SK-N-SH treated with all-trans-retinoic acid at 6 μM for 48 hours (cell line): ENCODE measurements around the gene GLIS1.
A peak's percentile ranks its signal among the peaks of the same experiment; 100 is the strongest.

Experiments
- ATAC-seq: fragments of 200-7000 bp; cut with Tn5 transposase; 3 replicates; pipeline ENCODE4 v1.9.1; 2020; ENCODE audit warnings: mild to moderate bottlenecking, moderate library complexity
- ARNTL ChIP-seq: fragments of 450-650 bp; formaldehyde crosslinking; IDR thresholded peaks from 2 replicates; pipeline ENCODE4 v1.5.0; 2020; ENCODE audit warnings: low read depth, mild to moderate bottlenecking, moderate library complexity, borderline replicate concordance
- BACH2 ChIP-seq: fragments of 250-450 bp; sonication (Bioruptor Pico); IDR thresholded peaks from 2 replicates; pipeline ENCODE4 v1.9.0; 2021; ENCODE audit warnings: mild to moderate bottlenecking, borderline replicate concordance
- CREB5 ChIP-seq: fragments of 250-450 bp; sonication (Bioruptor Pico); IDR thresholded peaks from 2 replicates; pipeline ENCODE4 v1.5.1; 2020; ENCODE audit warnings: low read depth, mild to moderate bottlenecking, moderate library complexity
- CSDC2 ChIP-seq: fragments of 250-450 bp; sonication (Bioruptor Pico); IDR thresholded peaks from 2 replicates; pipeline ENCODE4 v1.5.0; 2020; ENCODE audit warnings: mild to moderate bottlenecking, moderate library complexity
- CSRNP3 ChIP-seq: fragments of 250-450 bp; sonication (Bioruptor Pico); IDR thresholded peaks from 2 replicates; pipeline ENCODE4 v1.5.1; 2021; ENCODE audit warnings: mild to moderate bottlenecking, moderate library complexity
- ESRRG ChIP-seq: fragments of 250-450 bp; sonication (Bioruptor Pico); IDR thresholded peaks from 2 replicates; pipeline ENCODE4 v1.6.1; 2021; ENCODE audit warnings: mild to moderate bottlenecking
- GLIS3 ChIP-seq: fragments of 250-450 bp; sonication (Bioruptor Pico); IDR thresholded peaks from 2 replicates; pipeline ENCODE4 v1.5.0; 2020; ENCODE audit warnings: mild to moderate bottlenecking, moderate library complexity
- ISL1 ChIP-seq: fragments of 250-450 bp; sonication (Bioruptor Pico); IDR thresholded peaks from 2 replicates; pipeline ENCODE4 v2.1.2; 2022; ENCODE audit warnings: mild to moderate bottlenecking, moderate library complexity
- OSR1 ChIP-seq: fragments of 250-450 bp; sonication (Bioruptor Pico); IDR thresholded peaks from 2 replicates; pipeline ENCODE4 v1.8.0; 2022; ENCODE audit warnings: moderate library complexity, mild to moderate bottlenecking, inconsistent platforms
- PATZ1 ChIP-seq: fragments of 250-450 bp; sonication (Bioruptor Pico); IDR thresholded peaks from 2 replicates; pipeline ENCODE4 v1.8.0; 2020; ENCODE audit warnings: mild to moderate bottlenecking, moderate library complexity, borderline replicate concordance
- POU6F1 ChIP-seq: fragments of 250-450 bp; sonication (Bioruptor Pico); IDR thresholded peaks from 2 replicates; pipeline ENCODE4 v1.8.0; 2021; ENCODE audit warnings: low read depth, mild to moderate bottlenecking, moderate library complexity, borderline replicate concordance
- PPARA ChIP-seq: fragments of 250-450 bp; sonication (Bioruptor Pico); IDR thresholded peaks from 2 replicates; pipeline ENCODE4 v1.5.0; 2020; ENCODE audit warnings: mild to moderate bottlenecking, borderline replicate concordance
- RARB ChIP-seq: fragments of 250-450 bp; sonication (Bioruptor Pico); IDR thresholded peaks from 2 replicates; pipeline ENCODE4 v1.8.0; 2021; ENCODE audit warnings: mild to moderate bottlenecking, moderate library complexity
- TCF4 ChIP-seq: fragments of 250-450 bp; sonication (Bioruptor Pico); IDR thresholded peaks from 2 replicates; pipeline ENCODE4 v1.8.0; 2021; ENCODE audit warnings: mild to moderate bottlenecking, moderate library complexity, borderline replicate concordance
- TOX ChIP-seq: fragments of 250-450 bp; sonication (Bioruptor Pico); IDR thresholded peaks from 2 replicates; pipeline ENCODE4 v1.8.0; 2021; ENCODE audit warnings: mild to moderate bottlenecking, moderate library complexity, borderline replicate concordance
- TSHZ2 ChIP-seq: fragments of 250-450 bp; sonication (Bioruptor Pico); IDR thresholded peaks from 2 replicates; pipeline ENCODE4 v1.5.0; 2020; ENCODE audit warnings: mild to moderate bottlenecking, moderate library complexity
- ZC3H10 ChIP-seq: fragments of 250-450 bp; sonication (Bioruptor Pico); IDR thresholded peaks from 2 replicates; pipeline ENCODE4 v1.5.1; 2021; ENCODE audit warnings: mild to moderate bottlenecking, moderate library complexity
- ZFP3 ChIP-seq: fragments of 250-450 bp; sonication (Bioruptor Pico); IDR thresholded peaks from 2 replicates; pipeline ENCODE4 v1.5.0; 2020; ENCODE audit warnings: mild to moderate bottlenecking, moderate library complexity
- ZFP30 ChIP-seq: fragments of 450-650 bp; formaldehyde crosslinking; IDR thresholded peaks from 2 replicates; pipeline ENCODE4 v1.5.0; 2022; ENCODE audit warnings: mild to moderate bottlenecking, moderate library complexity

GLIS1 gene

GRCh38 chr1:53681977-53682685, 56.8 kb downstream of the GLIS1 start:
- TF ChIP-seq PATZ1 (CRISPR knock-in tag) = no peak
- no peak for TF ChIP-seq BACH2 (CRISPR knock-in tag)
- no peak for TF ChIP-seq ARNTL (CRISPR knock-in tag)
- no peak for TF ChIP-seq POU6F1
- no peak for TF ChIP-seq CSRNP3 (CRISPR knock-in tag)
- TF ChIP-seq ESRRG (CRISPR knock-in tag) = no peak
- no peak for TF ChIP-seq RARB (CRISPR knock-in tag)
- no peak for TF ChIP-seq ZC3H10
- no peak for TF ChIP-seq ISL1 (CRISPR knock-in tag)
- TF ChIP-seq OSR1 (CRISPR knock-in tag) = no peak
- TF ChIP-seq TSHZ2 (CRISPR knock-in tag) = no peak
- TF ChIP-seq GLIS3 (CRISPR knock-in tag) = no peak
- TF ChIP-seq ZFP3 = no peak
- TF ChIP-seq PPARA = no peak
- TF ChIP-seq TCF4 (CRISPR knock-in tag) = no peak
- no peak for TF ChIP-seq TOX (CRISPR knock-in tag)
- no peak for TF ChIP-seq ZFP30 (CRISPR knock-in tag)
- TF ChIP-seq CSDC2 (CRISPR knock-in tag) = no peak
- ATAC-seq = peak; percentile 45

- TF ChIP-seq ISL1 (CRISPR knock-in tag) (no peak), OSR1 (CRISPR knock-in tag) (no peak), ZC3H10 (no peak), CSDC2 (CRISPR knock-in tag) (no peak), TCF4 (CRISPR knock-in tag) (no peak), ESRRG (CRISPR knock-in tag) (no peak), ZFP3 (no peak), PPARA (no peak), CREB5 (no peak), TSHZ2 (CRISPR knock-in tag) (no peak), ZFP30 (CRISPR knock-in tag) (no peak), RARB (CRISPR knock-in tag) (no peak), CSRNP3 (CRISPR knock-in tag) (no peak)
- no peak for ATAC-seq
These were observed 57.5 kb downstream of the GLIS1 start for GRCh38 chr1:53681351-53681976.
